Right atrium auricular region (tissue), 2 donors: ENCODE data around the gene AASDH. TPM values are rescaled to one million over a fixed set of nuclear protein-coding genes. Genes with fewer than 3 reads are reported as not detected.

ENCODE experiments used
- DNase-seq: peaks from one replicate; pipeline ENCODE4 v3.0.0-alpha.2; 2019; ENCODE audit warnings: low spot score
- H3K27ac ChIP-seq, 2 donors: fragments of 200-600 bp; sonication (generic); 1 replicate in 1 of 2; 2 replicates in 1 of 2; pipeline ENCODE4 v1.5.1; 2016 to 2019
- H3K27me3 ChIP-seq, 2 donors: fragments of 200-600 bp; sonication (generic); one replicate each; pipeline versions ENCODE4 v1.5.1 to v1.6.0; 2017 to 2019
- H3K36me3 ChIP-seq: fragments of 200-600 bp; sonication (generic); one replicate; pipeline ENCODE4 v1.5.1; 2016
- H3K4me1 ChIP-seq, 2 donors: fragments of 200-600 bp; sonication (generic); one replicate each; pipeline versions ENCODE4 v1.5.1 to v1.6.0; 2017 to 2019
- H3K4me3 ChIP-seq, 2 donors: fragments of 200-600 bp; sonication (generic); 1 replicate in 1 of 2; 2 replicates in 1 of 2; pipeline ENCODE4 v1.5.1; 2017 to 2019; ENCODE audit warnings: mild to moderate bottlenecking in 1 of 2, moderate library complexity in 1 of 2
- H3K9me3 ChIP-seq, 2 donors: fragments of 200-600 bp; sonication (generic); one replicate each; pipeline ENCODE4 v1.5.1; 2019
- total RNA-seq, 2 donors: library from RNA; depleted of rRNA; stranded (reverse); fragments of >200 nt; gene quantifications; one replicate each; pipeline ENCODE4 v1.1.0, GENCODE V29; 2016
- TF ChIP-seq, protein P1 (sequence below), 2 donors: fragments of 200-600 bp; sonication (generic); IDR thresholded peaks; one replicate each; pipeline ENCODE4 v1.5.1; 2019; ENCODE audit warnings: antibody characterized with exemption in 2 of 2

Gene AASDH
- total RNA-seq, 2 donors from 2014 or later = 4.8 to 5.4 TPM

DNA sequence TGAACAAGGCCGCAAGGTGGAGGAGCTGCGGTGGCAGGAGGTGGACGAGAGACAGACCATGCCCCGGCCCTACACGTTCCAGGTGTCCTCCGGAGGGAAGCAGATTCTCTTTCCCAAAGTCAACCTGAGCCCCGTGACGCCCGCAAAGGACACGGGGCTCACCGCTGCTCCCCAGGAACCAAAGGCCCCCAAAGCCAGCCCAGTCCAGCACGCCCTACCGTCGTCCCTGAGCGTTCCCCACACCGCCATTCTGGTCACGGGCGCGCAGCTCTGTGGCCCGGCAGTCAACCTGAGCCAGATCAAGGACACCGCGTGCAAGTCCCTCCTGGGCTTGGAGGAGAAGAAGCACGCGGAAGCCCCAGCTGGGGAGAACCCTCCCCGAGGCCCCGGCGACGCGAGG is 72.2 kb downstream of the AASDH start:
- TF ChIP-seq, protein P1, sequence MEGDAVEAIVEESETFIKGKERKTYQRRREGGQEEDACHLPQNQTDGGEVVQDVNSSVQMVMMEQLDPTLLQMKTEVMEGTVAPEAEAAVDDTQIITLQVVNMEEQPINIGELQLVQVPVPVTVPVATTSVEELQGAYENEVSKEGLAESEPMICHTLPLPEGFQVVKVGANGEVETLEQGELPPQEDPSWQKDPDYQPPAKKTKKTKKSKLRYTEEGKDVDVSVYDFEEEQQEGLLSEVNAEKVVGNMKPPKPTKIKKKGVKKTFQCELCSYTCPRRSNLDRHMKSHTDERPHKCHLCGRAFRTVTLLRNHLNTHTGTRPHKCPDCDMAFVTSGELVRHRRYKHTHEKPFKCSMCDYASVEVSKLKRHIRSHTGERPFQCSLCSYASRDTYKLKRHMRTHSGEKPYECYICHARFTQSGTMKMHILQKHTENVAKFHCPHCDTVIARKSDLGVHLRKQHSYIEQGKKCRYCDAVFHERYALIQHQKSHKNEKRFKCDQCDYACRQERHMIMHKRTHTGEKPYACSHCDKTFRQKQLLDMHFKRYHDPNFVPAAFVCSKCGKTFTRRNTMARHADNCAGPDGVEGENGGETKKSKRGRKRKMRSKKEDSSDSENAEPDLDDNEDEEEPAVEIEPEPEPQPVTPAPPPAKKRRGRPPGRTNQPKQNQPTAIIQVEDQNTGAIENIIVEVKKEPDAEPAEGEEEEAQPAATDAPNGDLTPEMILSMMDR (IDR thresholded peaks at IDR 0.05) = no peak
- Histone ChIP-seq H3K4me1 (no peaks in the 10 kb centered on the region), H3K9me3 (no peaks in the 10 kb centered on the region), H3K27ac (no peak overlapping the region), H3K4me3 (no peak overlapping the region), H3K36me3 (no peaks in the 10 kb centered on the region), H3K27me3 (no peaks in the 10 kb centered on the region)
- no peak for DNase-seq

DNA sequence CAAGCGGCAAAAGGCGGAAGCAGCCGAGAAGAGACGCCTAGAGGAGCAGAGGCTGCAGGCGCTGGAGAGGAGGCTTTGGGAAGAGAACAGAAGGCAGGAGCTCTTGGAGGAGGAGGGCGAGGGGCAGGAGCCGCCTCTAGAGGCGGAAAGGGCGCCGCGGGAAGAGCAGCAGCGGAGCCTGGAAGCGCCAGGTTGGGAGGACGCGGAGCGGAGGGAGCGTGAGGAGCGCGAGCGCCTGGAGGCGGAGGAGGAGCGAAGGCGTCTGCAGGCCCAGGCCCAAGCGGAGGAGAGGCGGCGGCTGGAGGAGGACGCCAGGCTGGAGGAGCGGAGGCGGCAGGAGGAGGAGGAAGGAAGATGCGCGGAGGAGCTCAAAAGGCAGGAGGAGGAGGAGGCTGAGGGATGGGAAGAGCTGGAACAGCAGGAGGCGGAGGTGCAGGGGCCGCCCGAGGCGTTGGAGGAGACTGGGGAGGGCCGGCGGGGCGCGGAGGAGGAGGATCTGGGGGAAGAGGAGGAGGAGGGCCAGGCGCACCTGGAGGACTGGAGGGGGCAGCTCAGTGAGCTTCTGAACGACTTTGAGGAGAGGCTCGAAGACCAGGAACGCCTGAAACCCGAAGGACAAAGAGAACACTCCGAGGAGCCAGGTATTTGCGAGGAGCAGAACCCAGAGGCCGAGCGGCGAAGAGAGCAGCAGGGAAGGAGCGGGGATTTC is 72.9 kb downstream of the AASDH start:
- TF ChIP-seq, protein P1 (IDR thresholded peaks at IDR 0.05) = no peak
- no peaks in the 10 kb centered on the region for H3K4me1 ChIP-seq
- no peaks in the 10 kb centered on the region for H3K27me3 ChIP-seq
- H3K36me3 ChIP-seq = no peaks in the 10 kb centered on the region
- no peak overlapping the region for H3K27ac ChIP-seq
- H3K9me3 ChIP-seq = no peaks in the 10 kb centered on the region
- H3K4me3 ChIP-seq = no peak overlapping the region
- no peak for DNase-seq

DNA sequence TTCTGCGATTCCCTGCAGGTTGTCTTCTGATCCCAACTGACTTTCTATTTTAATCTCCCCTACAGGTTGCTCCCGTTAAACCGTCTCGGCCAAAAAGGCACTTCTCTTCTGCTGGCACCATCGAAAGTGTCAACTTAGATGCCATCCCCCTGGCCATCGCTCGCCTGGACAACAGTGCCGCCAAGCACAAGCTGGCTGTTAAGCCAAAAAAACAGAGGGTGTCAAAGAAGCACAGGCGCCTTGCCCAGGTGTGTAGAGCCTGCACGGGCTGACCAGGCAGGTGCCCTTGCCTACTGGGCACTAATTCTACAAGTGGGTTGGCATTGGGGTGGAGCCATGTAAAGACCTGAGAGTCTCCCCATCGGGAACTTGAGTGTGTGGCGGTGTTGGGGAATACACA is 74.2 kb downstream of the AASDH start:
- TF ChIP-seq, protein P1 (IDR thresholded peaks at IDR 0.05) = no peak
- Histone ChIP-seq H3K9me3 (no peaks in the 10 kb centered on the region), H3K36me3 (no peaks in the 10 kb centered on the region), H3K27me3 (no peaks in the 10 kb centered on the region), H3K4me1 (no peaks in the 10 kb centered on the region), H3K4me3 (no peak overlapping the region), H3K27ac (no peak overlapping the region)
- DNase-seq = no peak

DNA sequence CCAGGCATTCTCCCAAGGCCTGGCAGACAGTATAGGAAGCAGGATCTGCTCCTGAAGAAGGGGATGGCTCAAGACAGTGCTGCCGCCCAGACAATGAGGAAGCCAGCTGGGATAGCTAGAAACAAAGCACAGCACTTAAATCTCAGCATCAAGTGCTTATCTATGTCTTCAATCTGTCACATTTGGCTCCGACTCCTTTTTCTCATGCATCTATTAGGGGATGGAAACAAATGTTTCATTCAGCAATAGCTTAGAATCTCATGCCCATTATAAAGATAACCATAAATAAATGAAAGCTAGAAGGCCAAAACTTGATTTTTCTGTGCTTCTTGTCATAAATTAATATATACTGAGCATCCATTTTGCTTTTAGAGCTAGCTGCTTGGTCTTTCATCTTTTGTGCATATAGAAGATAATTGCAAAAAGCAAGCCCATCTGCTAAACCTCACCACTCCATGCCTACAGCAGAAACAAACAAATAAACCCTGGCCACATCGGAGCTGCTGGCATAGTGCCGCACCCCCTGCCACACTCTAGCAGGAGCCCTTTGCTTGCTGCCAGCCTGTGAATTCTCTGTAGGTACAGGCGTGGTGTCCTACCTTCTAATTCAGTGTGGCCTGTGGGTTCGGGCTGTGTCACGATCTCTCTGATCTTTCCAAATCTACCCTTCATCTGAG is 75.9 kb downstream of the AASDH start:
- Histone ChIP-seq H3K27me3 (no peaks in the 10 kb centered on the region), H3K4me1 (no peaks in the 10 kb centered on the region), H3K4me3 (no peak overlapping the region), H3K36me3 (no peaks in the 10 kb centered on the region), H3K9me3 (no peaks in the 10 kb centered on the region), H3K27ac (no peak overlapping the region)
- TF ChIP-seq, protein P1 (IDR thresholded peaks at IDR 0.05) = no peak
- no peak for DNase-seq

DNA sequence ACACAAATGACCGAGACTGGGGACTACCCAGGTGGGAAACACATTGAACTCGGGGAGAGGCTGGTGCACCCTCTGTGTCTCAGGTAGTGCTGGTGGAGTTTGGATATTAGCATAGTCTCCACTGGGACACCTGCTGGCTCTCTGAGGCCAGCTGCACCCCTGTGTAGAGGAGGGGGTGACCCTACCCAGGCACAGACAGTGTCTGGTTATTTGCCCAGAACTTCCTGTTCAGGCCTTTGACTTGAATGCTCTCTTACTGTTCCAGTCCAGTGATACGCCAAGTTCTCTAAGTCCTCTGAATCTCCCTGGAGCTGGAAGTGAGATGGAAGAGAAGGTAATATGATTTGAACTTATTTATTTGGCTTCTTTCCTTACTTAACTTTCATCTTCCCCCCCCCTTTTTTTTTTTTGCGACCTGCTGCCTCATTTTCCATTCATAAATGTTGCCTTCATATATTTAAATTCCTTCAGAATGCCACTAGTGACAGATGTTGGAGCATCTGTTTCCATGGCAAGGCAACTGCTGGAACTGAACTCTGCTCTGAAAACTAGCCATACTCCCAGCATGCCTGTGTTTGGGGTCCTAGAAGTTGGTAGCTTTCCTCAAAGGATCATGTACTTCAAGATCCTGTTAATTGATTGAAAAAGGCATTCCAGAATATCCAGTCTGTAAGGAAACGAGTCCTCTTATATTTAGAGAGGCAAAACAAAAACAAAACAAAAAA is 76.7 kb downstream of the AASDH start:
- H3K36me3 ChIP-seq = no peaks in the 10 kb centered on the region
- H3K27ac ChIP-seq = no peak overlapping the region
- TF ChIP-seq, protein P1 (IDR thresholded peaks at IDR 0.05) = no peak
- H3K9me3 ChIP-seq = no peaks in the 10 kb centered on the region
- no peak overlapping the region for H3K4me3 ChIP-seq
- no peak for DNase-seq
- no peaks in the 10 kb centered on the region for H3K27me3 ChIP-seq
- H3K4me1 ChIP-seq = no peaks in the 10 kb centered on the region
